Erythroblast (primary cell): ENCODE data around the gene SIGLEC10.

Experiments
- GATA1 ChIP-seq: IDR thresholded peaks from 2 replicates; pipeline ENCODE4 v1.6.1; 2011; ENCODE audit warnings: low read depth, mild to moderate bottlenecking, control low read depth, low read length, moderate library complexity
- POLR2A ChIP-seq: IDR thresholded peaks from 2 replicates; pipeline ENCODE4 v1.6.1; 2011; ENCODE audit warnings: mild to moderate bottlenecking, low read length

- TF ChIP-seq POLR2A (no peak), GATA1 (no peak)
These were observed 29.5 kb downstream of the SIGLEC10 start, which contains the start of gene LIM2 for GRCh38 chr19:51387924-51388389.
